Endothelial cell of umbilical vein (primary cell): Measurements from ENCODE around the gene ALDH3A2. TPM values are rescaled to one million over a fixed set of nuclear protein-coding genes. Genes with fewer than 3 reads are reported as not detected.

Experiments used
- BruUV-seq: library from RNA; stranded (reverse); fragments of 400-500 nt; replicated peaks from 2 replicates; lab custom pipeline; 2021; lab: Mats Ljungman, UMichigan
- CTCF ChIA-PET: fragments of 300-600, 350-600 bp; sonication (Branson Sonifier 250); formaldehyde crosslinking; loops from one replicate; lab custom pipeline; 2021; ENCODE audit warnings: antibody characterized with exemption, inconsistent platforms; lab: Charles Lee
- POLR2A ChIA-PET: fragments of 300-600, 350-600 bp; sonication (Branson Sonifier 250); formaldehyde crosslinking; loops from one replicate; lab custom pipeline; 2021; ENCODE audit warnings: antibody characterized with exemption, inconsistent platforms; lab: Charles Lee
- DNase-seq: peaks from one replicate; pipeline ENCODE4 v3.0.0-alpha.2; 2011; ENCODE audit warnings: low read depth, low spot score
- FAIRE-seq: peaks from 2 replicates; lab custom pipeline; 2011; peaks lifted over from hg19 to GRCh38; lab: Jason Lieb, UNC
- H2AFZ ChIP-seq: 2 replicates; pipeline ENCODE4 v1.6.0; 2012; ENCODE audit warnings: low read depth, low read length, control low read depth, inconsistent platforms
- H3K27ac ChIP-seq: 2 replicates; pipeline ENCODE4 v1.5.1; 2011; ENCODE audit warnings: low read depth, mild to moderate bottlenecking, control low read depth, low read length, moderate library complexity; ENCODE audit not compliant: insufficient read depth
- H3K27me3 ChIP-seq, 2 experiments: 2 replicates each; pipeline versions ENCODE4 v1.6.0 to v1.6.1; 2011; ENCODE audit warnings: low read length in 2 of 2, mixed read lengths in 1 of 2; ENCODE audit not compliant: control insufficient read depth in 2 of 2, insufficient read depth in 2 of 2
- H3K36me3 ChIP-seq, 2 experiments: 2 replicates in 1 of 2; 3 replicates in 1 of 2; pipeline ENCODE4 v1.5.1; 2011; ENCODE audit warnings: low read length in 2 of 2, mild to moderate bottlenecking in 1 of 2, moderate library complexity in 1 of 2; ENCODE audit not compliant: control insufficient read depth in 2 of 2, insufficient read depth in 2 of 2; ENCODE audit errors: extremely low read depth in 1 of 2
- H3K4me1 ChIP-seq: 3 replicates; pipeline ENCODE4 v1.5.1; 2011; ENCODE audit warnings: mild to moderate bottlenecking, low read length; ENCODE audit not compliant: control insufficient read depth, insufficient read depth; ENCODE audit errors: extremely low read depth
- H3K4me2 ChIP-seq: 2 replicates; pipeline ENCODE4 v1.6.1; 2011; ENCODE audit warnings: low read length, control low read depth, mixed read lengths; ENCODE audit not compliant: insufficient read depth
- H3K4me3 ChIP-seq, 3 experiments: fragments of 200-600 bp in 1 of 3; sonication (generic), shearing (Covaris generic) in 1 of 3; replicated peaks in 1 of 3; 2 replicates each; pipeline ENCODE4 v1.5.1; 2011 to 2016; ENCODE audit warnings: control low read depth in 3 of 3, low read length in 3 of 3, mild to moderate bottlenecking in 2 of 3, inconsistent platforms in 1 of 3, low read depth in 1 of 3, moderate library complexity in 1 of 3; ENCODE audit not compliant: insufficient read depth in 1 of 3
- H3K79me2 ChIP-seq: 2 replicates; pipeline ENCODE4 v1.6.0; 2012; ENCODE audit warnings: low read length, inconsistent platforms; ENCODE audit not compliant: control insufficient read depth, insufficient read depth
- H3K9ac ChIP-seq: replicated peaks from 2 replicates; pipeline ENCODE3; 2011; ENCODE audit warnings: low read length, control low read depth; ENCODE audit not compliant: insufficient read depth; ENCODE audit errors: extremely low read depth
- H3K9me1 ChIP-seq: replicated peaks from 3 replicates; pipeline ENCODE4 v1.6.0; 2011; ENCODE audit warnings: mild to moderate bottlenecking, low read length; ENCODE audit not compliant: control insufficient read depth, insufficient read depth; ENCODE audit errors: extremely low read depth
- H3K9me3 ChIP-seq: replicated peaks from 2 replicates; pipeline ENCODE4 v1.5.1; 2012; ENCODE audit warnings: low read length, inconsistent platforms; ENCODE audit not compliant: control insufficient read depth, insufficient read depth
- H4K20me1 ChIP-seq: replicated peaks from 2 replicates; pipeline ENCODE3; 2011; ENCODE audit warnings: mild to moderate bottlenecking, low read length; ENCODE audit not compliant: control insufficient read depth, insufficient read depth; ENCODE audit errors: extremely low read depth
- EZH2 ChIP-seq: IDR thresholded peaks from 2 replicates; pipeline ENCODE4 v1.6.1; 2012; ENCODE audit warnings: borderline replicate concordance, low read depth, mild to moderate bottlenecking, moderate library complexity, low read length, inconsistent platforms; ENCODE audit not compliant: severe bottlenecking
- FOS ChIP-seq: IDR thresholded peaks from 2 replicates; pipeline ENCODE4 v1.6.1; 2011; ENCODE audit warnings: mild to moderate bottlenecking, low read length, moderate library complexity, borderline replicate concordance; ENCODE audit not compliant: insufficient read depth
- GATA2 ChIP-seq: IDR thresholded peaks from 2 replicates; pipeline ENCODE4 v1.7.0; 2011; ENCODE audit warnings: low read depth, mild to moderate bottlenecking, moderate library complexity, mixed read lengths, low read length; ENCODE audit not compliant: insufficient read length, insufficient read depth
- JUN ChIP-seq: IDR thresholded peaks from 2 replicates; pipeline ENCODE4 v1.6.1; 2011; ENCODE audit warnings: borderline replicate concordance, low read depth; ENCODE audit not compliant: insufficient read length, insufficient read depth
- MYC ChIP-seq: IDR thresholded peaks from one replicate; pipeline ENCODE4 v1.6.1; 2011; ENCODE audit warnings: mild to moderate bottlenecking, low read depth, low read length
- POLR2A ChIP-seq: IDR thresholded peaks from 2 replicates; pipeline ENCODE4 v1.6.1; 2012; ENCODE audit warnings: low read depth, mild to moderate bottlenecking, control low read depth, low read length
- POLR2AphosphoS5 ChIP-seq: IDR thresholded peaks from 2 replicates; pipeline ENCODE4 v1.6.1; 2012; ENCODE audit warnings: low read depth, mild to moderate bottlenecking, control low read depth, low read length, moderate library complexity; ENCODE audit not compliant: insufficient read depth
- dilution Hi-C: fragments of 300-500 bp; cut with MboI; formaldehyde crosslinking; loops from one replicate; pipeline ENCODE4 v1.15.0; 2019; ENCODE audit warnings: low sequenced_read_pairs; ENCODE audit not compliant: extremely low pct_ligation_motif_present
- intact Hi-C: fragments of 100-400 bp; cut with micrococcal nuclease; formaldehyde crosslinking; loops from one replicate; pipeline ENCODE4 v1.10.0; 2022
- polyA plus RNA-seq, 4 experiments: library from polyadenylated mRNA; depleted of rRNA in 3 of 4; stranded (reverse) in 3 of 4; unstranded in 1 of 4; fragments of >200 nt; gene quantifications; 2 replicates each; pipeline versions ENCODE4 v1.2.1 to v1.2.3, GENCODE V29; 2011 to 2012; ENCODE audit warnings: missing spikeins in 1 of 4
- total RNA-seq: library from RNA; stranded (reverse); gene quantifications from 2 replicates; pipeline ENCODE4 v1.2.3, GENCODE V29; 2021
- TF ChIP-seq, protein P1 (sequence below): IDR thresholded peaks from 2 replicates; pipeline ENCODE4 v1.6.1; 2011; ENCODE audit not compliant: insufficient read depth, insufficient read length
- TF ChIP-seq, protein P2 (sequence below), 2 donors: IDR thresholded peaks; 1 replicate in 1 of 2; 2 replicates in 1 of 2; pipeline ENCODE4 v1.5.1; 2011; ENCODE audit warnings: low read length in 2 of 2, mild to moderate bottlenecking in 2 of 2, moderate library complexity in 2 of 2, control low read depth in 1 of 2, inconsistent platforms in 1 of 2, low read depth in 1 of 2; ENCODE audit not compliant: insufficient read depth in 1 of 2; ENCODE audit errors: extremely low read depth in 1 of 2

The ALDH3A2 gene
- total and polyA plus RNA-seq, 2 donors (not counting 3 experiments of a cell fraction or from before 2014, with no cell fraction given) = 16.7 to 36.5 TPM

DNA sequence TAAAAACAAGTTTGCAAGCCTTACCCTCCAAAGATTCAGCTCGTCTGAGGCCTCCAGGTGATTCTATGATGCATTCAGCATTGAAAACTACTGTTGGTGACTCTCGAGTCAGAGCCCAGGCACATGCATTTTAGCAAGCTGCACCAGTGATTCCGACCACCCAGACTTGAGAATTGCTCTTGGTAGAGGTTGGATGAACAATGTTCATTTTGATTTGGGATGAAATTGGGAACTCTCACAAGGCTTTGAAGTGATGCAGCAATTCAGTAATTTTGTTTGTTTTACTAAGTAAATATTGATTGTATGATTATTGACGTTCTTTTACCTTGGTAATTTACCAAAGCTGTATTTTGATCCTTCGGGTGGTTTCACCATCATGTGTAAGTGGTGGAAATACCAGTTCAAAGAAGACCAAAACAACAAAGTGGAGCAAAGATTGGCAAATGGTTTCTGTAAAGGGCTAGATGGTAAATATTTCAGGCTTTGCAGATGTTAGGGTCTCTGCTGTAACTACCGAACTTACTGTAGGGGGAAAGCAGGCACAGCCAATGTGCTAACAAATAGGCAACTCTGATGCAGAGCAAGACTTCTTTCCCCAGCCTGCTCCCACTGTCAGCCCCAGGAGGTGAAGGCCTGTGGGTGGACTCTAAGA, 11.8 kb downstream of the ALDH3A2 start:
- no peak overlapping the region for H2AFZ ChIP-seq
- intact Hi-C loops (no loop called here), dilution Hi-C loops (no loop called here)
- H3K27ac ChIP-seq = no peak overlapping the region
- no peaks in the 10 kb centered on the region for H3K4me1 ChIP-seq
- POLR2A ChIA-PET = no interaction called here
- FAIRE-seq = no peak
- no peak overlapping the region for H3K4me2 ChIP-seq
- no peaks in the 10 kb centered on the region for H3K79me2 ChIP-seq
- no TSS peak for BruUV-seq
- no peak overlapping the region for H3K4me3 ChIP-seq
- H4K20me1 ChIP-seq = no peaks in the 10 kb centered on the region
- no peak overlapping the region for H3K9ac ChIP-seq
- H3K36me3 ChIP-seq = peaks cover 0 to 13% of the 10 kb centered on the region in 2 experiments
- no peak for DNase-seq
- no peaks in the 10 kb centered on the region for H3K9me1 ChIP-seq
- CTCF ChIA-PET = interaction anchor here (2.9 kb wide), 1 partner anchor 13 kb away, joined by 20 read pairs; the partner anchor contains the start of gene ALDH3A2
- no peaks in the 10 kb centered on the region for H3K9me3 ChIP-seq
- H3K27me3 ChIP-seq = no peaks in the 10 kb centered on the region
- TF ChIP-seq FOS (no peak), POLR2AphosphoS5 (no peak), GATA2 (no peak), MYC (no peak)
- TF ChIP-seq, protein P1, sequence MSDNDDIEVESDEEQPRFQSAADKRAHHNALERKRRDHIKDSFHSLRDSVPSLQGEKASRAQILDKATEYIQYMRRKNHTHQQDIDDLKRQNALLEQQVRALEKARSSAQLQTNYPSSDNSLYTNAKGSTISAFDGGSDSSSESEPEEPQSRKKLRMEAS = no peak

DNA sequence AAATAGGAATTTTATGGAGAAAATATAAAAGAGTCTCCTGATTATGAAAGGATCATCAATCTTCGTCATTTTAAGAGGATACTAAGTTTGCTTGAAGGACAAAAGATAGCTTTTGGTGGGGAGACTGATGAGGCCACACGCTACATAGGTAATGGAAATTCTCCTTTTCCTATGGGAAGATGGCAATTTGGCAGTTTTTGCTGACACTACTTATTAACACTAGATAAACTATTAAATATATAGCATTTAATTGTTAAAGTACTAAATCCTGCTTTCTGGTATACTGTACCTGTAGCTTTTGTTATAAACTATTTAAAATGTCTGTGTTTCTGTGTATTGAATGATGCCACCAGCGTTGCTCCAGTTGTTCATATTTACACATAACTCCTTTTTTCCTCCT, 12.6 kb downstream of the ALDH3A2 start:
- H3K4me2 ChIP-seq = no peak overlapping the region
- intact Hi-C loops (no loop called here), dilution Hi-C loops (no loop called here)
- peaks cover 0 to 13% of the 10 kb centered on the region in 2 experiments for H3K36me3 ChIP-seq
- no peak for FAIRE-seq
- H3K27me3 ChIP-seq = no peaks in the 10 kb centered on the region
- no peak overlapping the region for H3K27ac ChIP-seq
- H3K9me1 ChIP-seq = no peaks in the 10 kb centered on the region
- TF ChIP-seq JUN (no peak), POLR2AphosphoS5 (no peak), MYC (no peak), POLR2A (no peak), GATA2 (no peak), FOS (no peak), EZH2 (no peak)
- TF ChIP-seq, protein P2, sequence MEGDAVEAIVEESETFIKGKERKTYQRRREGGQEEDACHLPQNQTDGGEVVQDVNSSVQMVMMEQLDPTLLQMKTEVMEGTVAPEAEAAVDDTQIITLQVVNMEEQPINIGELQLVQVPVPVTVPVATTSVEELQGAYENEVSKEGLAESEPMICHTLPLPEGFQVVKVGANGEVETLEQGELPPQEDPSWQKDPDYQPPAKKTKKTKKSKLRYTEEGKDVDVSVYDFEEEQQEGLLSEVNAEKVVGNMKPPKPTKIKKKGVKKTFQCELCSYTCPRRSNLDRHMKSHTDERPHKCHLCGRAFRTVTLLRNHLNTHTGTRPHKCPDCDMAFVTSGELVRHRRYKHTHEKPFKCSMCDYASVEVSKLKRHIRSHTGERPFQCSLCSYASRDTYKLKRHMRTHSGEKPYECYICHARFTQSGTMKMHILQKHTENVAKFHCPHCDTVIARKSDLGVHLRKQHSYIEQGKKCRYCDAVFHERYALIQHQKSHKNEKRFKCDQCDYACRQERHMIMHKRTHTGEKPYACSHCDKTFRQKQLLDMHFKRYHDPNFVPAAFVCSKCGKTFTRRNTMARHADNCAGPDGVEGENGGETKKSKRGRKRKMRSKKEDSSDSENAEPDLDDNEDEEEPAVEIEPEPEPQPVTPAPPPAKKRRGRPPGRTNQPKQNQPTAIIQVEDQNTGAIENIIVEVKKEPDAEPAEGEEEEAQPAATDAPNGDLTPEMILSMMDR (IDR thresholded peaks at IDR 0.05; ENCODE audit: extremely low read depth in 1 of 2, insufficient read depth in 1 of 2, low read depth in 1 of 2, low read length in 2 of 2) = no peak
- TF ChIP-seq, protein P1 = no peak
- no peak for DNase-seq
- H3K4me1 ChIP-seq = no peaks in the 10 kb centered on the region
- H4K20me1 ChIP-seq = no peaks in the 10 kb centered on the region
- H3K9me3 ChIP-seq = no peaks in the 10 kb centered on the region
- CTCF ChIA-PET = interaction anchor here (0.8 to 2.9 kb wide), 2 partner anchors 14 to 33 kb away, joined by 3 to 20 read pairs; partner anchors contain the start of gene ALDH3A2
- no peak overlapping the region for H3K9ac ChIP-seq
- POLR2A ChIA-PET = no interaction called here
- no peak overlapping the region for H3K4me3 ChIP-seq
- no peak overlapping the region for H2AFZ ChIP-seq
- BruUV-seq = no TSS peak
- no peaks in the 10 kb centered on the region for H3K79me2 ChIP-seq
